ENCODE results near the gene KCTD1. TPM values are rescaled to one million over a fixed set of nuclear protein-coding genes. Genes with fewer than 3 reads are reported as not detected.

Gene KCTD1
- total RNA-seq, 3 donors from 2014 or later = 8.5 to 14.7 (median 12.8) TPM

GRCh38 chr18:26419746-26420145 lies 128.6 kb downstream of the KCTD1 start:
- H3K36me3 ChIP-seq (ENCODE audit: low read depth) = no peaks in the 10 kb centered on the region
- H3K9me3 ChIP-seq = no peaks in the 10 kb centered on the region
- intact Hi-C loops (cut with DNase I, micrococcal nuclease) = no loop called here
- no peaks in the 10 kb centered on the region for H3K4me1 ChIP-seq (ENCODE audit: low read depth)
- TF ChIP-seq, protein P1, sequence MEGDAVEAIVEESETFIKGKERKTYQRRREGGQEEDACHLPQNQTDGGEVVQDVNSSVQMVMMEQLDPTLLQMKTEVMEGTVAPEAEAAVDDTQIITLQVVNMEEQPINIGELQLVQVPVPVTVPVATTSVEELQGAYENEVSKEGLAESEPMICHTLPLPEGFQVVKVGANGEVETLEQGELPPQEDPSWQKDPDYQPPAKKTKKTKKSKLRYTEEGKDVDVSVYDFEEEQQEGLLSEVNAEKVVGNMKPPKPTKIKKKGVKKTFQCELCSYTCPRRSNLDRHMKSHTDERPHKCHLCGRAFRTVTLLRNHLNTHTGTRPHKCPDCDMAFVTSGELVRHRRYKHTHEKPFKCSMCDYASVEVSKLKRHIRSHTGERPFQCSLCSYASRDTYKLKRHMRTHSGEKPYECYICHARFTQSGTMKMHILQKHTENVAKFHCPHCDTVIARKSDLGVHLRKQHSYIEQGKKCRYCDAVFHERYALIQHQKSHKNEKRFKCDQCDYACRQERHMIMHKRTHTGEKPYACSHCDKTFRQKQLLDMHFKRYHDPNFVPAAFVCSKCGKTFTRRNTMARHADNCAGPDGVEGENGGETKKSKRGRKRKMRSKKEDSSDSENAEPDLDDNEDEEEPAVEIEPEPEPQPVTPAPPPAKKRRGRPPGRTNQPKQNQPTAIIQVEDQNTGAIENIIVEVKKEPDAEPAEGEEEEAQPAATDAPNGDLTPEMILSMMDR (IDR thresholded peaks at IDR 0.05) = no peak
- DNase-seq (no peak), ATAC-seq (no peak)
- H3K4me3 ChIP-seq = no peak overlapping the region

- ATAC-seq (no peak), DNase-seq (no peak)
- Histone ChIP-seq H3K36me3 (ENCODE audit: low read depth) (no peaks in the 10 kb centered on the region), H3K4me1 (ENCODE audit: low read depth) (no peaks in the 10 kb centered on the region), H3K4me3 (no peak overlapping the region), H3K9me3 (no peaks in the 10 kb centered on the region)
- intact Hi-C loops (cut with DNase I, micrococcal nuclease) = no loop called here
- TF ChIP-seq, protein P1 (IDR thresholded peaks at IDR 0.05) = no peak
Measured at GRCh38 chr18:26418225-26418624, 130.1 kb downstream of the KCTD1 start.

DNA sequence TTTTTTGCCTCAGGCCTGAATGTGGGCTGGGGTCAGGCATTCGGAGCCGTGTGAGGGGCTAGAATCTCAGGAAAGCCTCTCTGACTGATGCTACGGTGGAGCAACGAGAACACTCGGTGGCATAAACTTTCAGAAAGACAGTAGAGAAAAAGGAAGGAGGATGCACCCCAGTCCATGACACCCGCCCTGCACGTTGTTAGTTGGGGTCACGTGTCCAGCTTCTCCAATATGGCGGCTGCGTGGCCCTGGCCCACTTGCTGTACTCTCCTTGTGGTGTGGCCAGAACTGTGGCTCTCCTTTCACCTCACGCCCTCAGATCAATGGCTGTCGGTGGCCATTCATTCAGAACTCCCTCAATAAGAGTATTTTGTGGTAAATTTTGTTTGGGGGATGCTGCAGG lies 131.2 kb downstream of the KCTD1 start:
- intact Hi-C loops (cut with DNase I, micrococcal nuclease) = no loop called here
- TF ChIP-seq, protein P1 (IDR thresholded peaks at IDR 0.05) = no peak
- DNase-seq = no peak
- H3K9me3 ChIP-seq = no peaks in the 10 kb centered on the region
- ATAC-seq = no peak
- H3K4me1 ChIP-seq (ENCODE audit: low read depth) = no peaks in the 10 kb centered on the region
- H3K4me3 ChIP-seq = no peak overlapping the region
- no peaks in the 10 kb centered on the region for H3K36me3 ChIP-seq (ENCODE audit: low read depth)

GRCh38 chr18:26416652-26417150 lies 131.7 kb downstream of the KCTD1 start:
- no peaks in the 10 kb centered on the region for H3K36me3 ChIP-seq (ENCODE audit: low read depth)
- no peak overlapping the region for H3K4me3 ChIP-seq
- ATAC-seq (no peak), DNase-seq (no peak)
- no peaks in the 10 kb centered on the region for H3K9me3 ChIP-seq
- intact Hi-C loops (cut with DNase I, micrococcal nuclease) = no loop called here
- H3K4me1 ChIP-seq (ENCODE audit: low read depth) = no peaks in the 10 kb centered on the region
- TF ChIP-seq, protein P1 (IDR thresholded peaks at IDR 0.05) = no peak

DNA sequence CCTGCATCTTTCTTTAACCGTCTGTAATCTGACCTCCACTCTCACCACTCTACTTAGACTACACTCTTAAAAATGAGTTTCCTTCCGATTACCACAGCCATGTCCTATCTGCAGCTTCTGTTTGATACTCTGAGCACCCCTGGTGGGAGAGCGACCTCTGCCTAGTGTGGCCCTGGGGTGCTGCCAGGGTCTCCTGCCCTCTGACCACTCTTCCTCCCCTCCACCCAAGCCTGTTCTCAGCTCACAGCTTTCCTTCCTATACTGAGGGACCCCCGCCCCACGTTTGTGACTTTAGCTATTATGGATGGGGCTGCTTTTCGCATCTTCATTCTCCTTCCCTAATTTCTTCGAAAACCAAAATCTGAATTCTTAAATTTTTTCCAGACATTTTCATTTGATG lies 132.7 kb downstream of the KCTD1 start:
- intact Hi-C loops (cut with DNase I, micrococcal nuclease) = no loop called here
- no peak for DNase-seq
- H3K4me3 ChIP-seq = no peak overlapping the region
- no peaks in the 10 kb centered on the region for H3K4me1 ChIP-seq (ENCODE audit: low read depth)
- ATAC-seq = no peak
- H3K36me3 ChIP-seq (ENCODE audit: low read depth) = no peaks in the 10 kb centered on the region
- TF ChIP-seq, protein P1 (IDR thresholded peaks at IDR 0.05) = no peak
- no peaks in the 10 kb centered on the region for H3K9me3 ChIP-seq

GRCh38 chr18:26414901-26415440 lies 133.4 kb downstream of the KCTD1 start:
- intact Hi-C loops (cut with DNase I, micrococcal nuclease) = no loop called here
- Histone ChIP-seq H3K4me1 (ENCODE audit: low read depth) (no peaks in the 10 kb centered on the region), H3K36me3 (ENCODE audit: low read depth) (no peaks in the 10 kb centered on the region), H3K4me3 (no peak overlapping the region), H3K9me3 (no peaks in the 10 kb centered on the region)
- TF ChIP-seq, protein P1 (IDR thresholded peaks at IDR 0.05) = no peak
- DNase-seq (no peak), ATAC-seq (no peak)

All from mucosa of descending colon (tissue), 3 donors.